H1 (cell line): ENCODE measurements around the gene GCSAML. TPM values are rescaled to one million over a fixed set of nuclear protein-coding genes. Genes with fewer than 3 reads are reported as not detected.

Experiments
- ASH2L ChIP-seq: fragments of 200-600, 300-600 bp; sonication (generic); IDR thresholded peaks from one replicate; pipeline ENCODE4 v1.7.1; 2017; ENCODE audit warnings: low read length
- BCL11A ChIP-seq, 2 experiments: IDR thresholded peaks; one replicate each; pipeline ENCODE4 v1.6.1; 2011; ENCODE audit warnings: low read depth in 2 of 2, low read length in 2 of 2, mild to moderate bottlenecking in 2 of 2
- CHD1 ChIP-seq: IDR thresholded peaks from 2 replicates; pipeline ENCODE4 v1.6.1; 2012; ENCODE audit warnings: low read depth, low read length, improper control_type of control experiment
- CHD7 ChIP-seq: fragments of 300-600 bp; sonication (generic); IDR thresholded peaks from 2 replicates; pipeline ENCODE4 v1.7.1; 2012; ENCODE audit warnings: low read length, moderate library complexity, mild to moderate bottlenecking, inconsistent platforms; ENCODE audit not compliant: insufficient replicate concordance
- CREB1 ChIP-seq: IDR thresholded peaks from 2 replicates; pipeline ENCODE4 v1.6.1; 2012; ENCODE audit warnings: inconsistent platforms
- HDAC2 ChIP-seq, 2 experiments: fragments of 300-600 bp in 1 of 2; sonication (generic) in 1 of 2; IDR thresholded peaks; 2 replicates each; pipeline ENCODE4 v1.6.1; 2011 to 2012; ENCODE audit warnings: low read depth in 2 of 2, low read length in 2 of 2, mild to moderate bottlenecking in 2 of 2, moderate library complexity in 2 of 2, borderline replicate concordance in 1 of 2, inconsistent platforms in 1 of 2
- KDM1A ChIP-seq: fragments of 200-600, 300-600 bp; sonication (generic); IDR thresholded peaks from 2 replicates; pipeline ENCODE4 v1.7.1; 2016; ENCODE audit warnings: mild to moderate bottlenecking, low read length, borderline replicate concordance
- RFX5 ChIP-seq: IDR thresholded peaks from 2 replicates; pipeline ENCODE4 v1.6.1; 2011; ENCODE audit warnings: low read depth, low read length, improper control_type of control experiment, borderline replicate concordance
- TEAD4 ChIP-seq: IDR thresholded peaks from 2 replicates; pipeline ENCODE4 v1.6.1; 2012; ENCODE audit warnings: low read depth, low read length, inconsistent platforms, mixed read lengths
- polyA plus RNA-seq, 7 experiments: library from polyadenylated mRNA; depleted of rRNA in 3 of 7; stranded (reverse) in 5 of 7; unstranded in 2 of 7; fragments of >200 nt in 5 of 7; fragments of 200-250 nt in 2 of 7; gene quantifications; 1 replicate in 5 of 7; 2 replicates in 1 of 7; 4 replicates in 1 of 7; pipeline versions ENCODE4 v1.2.1 to v1.2.3, GENCODE V29; 2011 to 2013; ENCODE audit warnings: missing spikeins in 2 of 7, mixed read lengths in 2 of 7
- total RNA-seq: library from RNA; stranded (reverse); fragmentation: NEBNext Ultra II Directional; extraction: Animal tissue kit (Norgen Biotek cat#: 25700); gene quantifications from 2 replicates; pipeline ENCODE4 v1.2.1, GENCODE V29; 2021

The GCSAML gene
- total and polyA plus RNA-seq, 2 of the 8 experiments (the other 6 are each of a cell fraction or from before 2014, with no cell fraction given): not detected

GRCh38 chr1:247557926-247558674, 9.2 kb downstream of the GCSAML start (continued):
- TF ChIP-seq CHD7 (no peak), KDM1A (no peak), RFX5 (no peak), TEAD4 (no peak), ASH2L (no peak), HDAC2 (IDR thresholded peaks at IDR 0.05; ENCODE audit: borderline replicate concordance in 1 of 2, low read depth in 2 of 2, low read length in 2 of 2) (no peak), CHD1 (no peak), BCL11A (IDR thresholded peaks at IDR 0.05; ENCODE audit: low read depth in 2 of 2, low read length in 2 of 2) (no peak), CREB1 (no peak)
